NOMO-1 treated with dmso at 0.1 percent for 144 hours (cell line): Measurements from ENCODE around the gene GPATCH2L.

Experiments
- DNase-seq: peaks from one replicate; lab custom pipeline; 2025; ENCODE audit not compliant: unreplicated experiment; lab: John Stamatoyannopoulos, UW

GPATCH2L gene

DNA sequence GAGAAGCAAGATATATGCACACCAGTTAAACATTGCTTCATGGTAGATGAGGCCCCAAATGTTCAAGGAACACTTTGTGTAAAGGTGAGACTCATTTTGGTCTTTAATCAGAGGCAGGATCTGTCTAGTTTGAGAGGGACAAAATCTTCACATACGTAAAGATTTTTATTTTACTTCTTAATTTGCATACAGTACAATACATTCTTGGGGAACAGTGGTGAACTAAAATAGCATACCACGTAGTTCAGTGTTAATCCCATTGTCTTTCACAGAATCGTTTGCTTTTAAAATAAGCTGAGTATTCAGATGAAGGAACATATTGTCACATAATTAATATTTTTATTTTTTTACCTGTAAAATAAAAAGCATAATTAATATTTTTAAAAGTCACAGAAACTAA is 43.3 kb downstream of the GPATCH2L start:
- no peak for DNase-seq

DNA sequence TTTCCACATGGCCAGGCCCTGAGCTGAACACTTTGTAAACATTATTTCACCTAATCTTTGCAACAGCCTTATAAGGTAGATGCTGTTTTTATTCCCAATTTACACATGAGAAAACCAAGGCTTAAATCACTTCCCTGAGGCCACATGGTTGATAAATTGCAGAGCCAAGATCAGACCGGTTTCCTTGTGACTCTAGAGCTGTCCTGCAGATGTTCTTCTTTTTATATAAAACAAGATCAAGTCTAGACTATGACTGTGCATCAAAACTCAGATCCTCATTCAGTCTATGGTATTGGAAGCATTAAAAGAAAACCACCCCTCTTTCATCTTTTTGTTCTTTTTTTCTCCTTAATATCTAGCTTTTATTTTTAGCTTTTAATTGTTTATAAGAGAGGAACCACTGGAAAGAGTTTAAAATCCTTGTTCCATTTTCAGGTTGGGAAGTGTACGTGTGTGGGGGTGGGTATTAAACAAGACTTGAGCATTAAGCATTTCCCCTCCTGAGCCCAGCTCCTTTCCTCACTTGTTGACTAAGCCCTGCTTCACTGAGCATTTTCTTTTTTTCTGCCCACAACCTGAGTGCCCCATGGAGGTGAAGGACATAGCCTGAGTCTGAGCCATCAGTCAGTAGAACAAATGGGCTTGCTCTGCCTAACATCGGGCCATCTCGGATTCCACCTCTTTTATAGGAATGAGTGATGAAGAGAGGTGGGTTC is 45.4 kb downstream of the GPATCH2L start:
- DNase-seq: no peak

DNA sequence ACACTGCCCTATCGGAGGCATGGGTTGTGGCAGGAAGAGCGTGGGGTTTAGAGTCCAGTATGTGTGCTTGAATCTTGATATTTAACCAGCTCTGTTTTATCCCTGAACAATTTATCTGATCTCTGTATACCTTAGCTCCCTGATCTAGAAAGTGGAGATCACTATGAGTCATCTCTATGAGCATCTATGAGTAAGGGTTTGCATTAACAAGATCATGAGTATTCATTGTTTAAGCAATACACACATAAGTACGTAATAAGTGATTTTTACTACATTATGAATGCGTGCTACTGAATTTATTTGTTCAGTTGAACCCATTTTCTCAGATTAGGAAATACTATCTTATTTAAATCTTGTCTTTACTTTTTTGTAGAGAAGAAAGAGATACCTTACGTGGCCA is 49.4 kb downstream of the GPATCH2L start:
- DNase-seq: no peak

DNA sequence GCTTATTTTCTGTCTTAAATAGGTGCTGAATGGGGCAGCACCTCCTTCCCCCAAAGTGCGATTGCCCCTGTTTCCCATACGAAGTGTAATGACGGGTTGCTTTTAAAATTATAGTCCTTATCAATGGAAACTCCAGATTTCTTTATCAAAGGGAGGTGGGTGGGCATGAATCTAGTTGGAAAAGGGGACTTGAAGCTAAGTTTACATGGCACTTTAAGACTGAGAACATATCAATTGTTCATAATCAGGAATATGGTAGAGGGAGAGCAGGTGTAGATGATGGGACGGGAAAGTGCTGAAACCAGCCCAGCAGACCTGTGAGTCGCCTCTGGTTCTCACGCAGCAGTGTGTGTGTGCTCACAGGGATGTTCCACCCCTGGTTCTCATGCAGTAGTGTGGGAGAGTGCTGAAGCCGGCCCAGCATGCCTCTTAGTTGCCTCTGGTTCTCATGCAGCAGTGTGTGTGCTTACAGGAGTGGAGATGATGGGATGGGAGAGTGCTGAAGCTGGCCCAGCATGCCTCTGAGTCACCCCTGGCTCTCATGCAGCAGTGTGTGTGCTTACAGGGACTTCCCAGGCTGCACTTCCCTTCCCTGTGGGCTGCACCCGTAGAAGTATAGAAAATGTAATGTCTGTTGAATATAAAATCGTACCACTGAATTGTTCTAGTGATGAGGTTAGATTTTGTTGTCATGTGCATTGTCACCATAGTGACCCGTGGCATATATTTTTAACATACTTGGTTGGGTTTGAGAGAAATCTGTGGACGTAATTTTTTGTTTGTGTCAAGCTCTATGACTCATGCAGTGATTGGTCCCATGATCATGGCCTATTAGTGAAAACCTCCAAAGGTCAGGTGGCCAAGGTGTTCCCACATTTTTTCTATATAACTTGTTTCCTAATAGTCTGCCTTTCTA is 51.6 kb downstream of the GPATCH2L start:
- DNase-seq: no peak

DNA sequence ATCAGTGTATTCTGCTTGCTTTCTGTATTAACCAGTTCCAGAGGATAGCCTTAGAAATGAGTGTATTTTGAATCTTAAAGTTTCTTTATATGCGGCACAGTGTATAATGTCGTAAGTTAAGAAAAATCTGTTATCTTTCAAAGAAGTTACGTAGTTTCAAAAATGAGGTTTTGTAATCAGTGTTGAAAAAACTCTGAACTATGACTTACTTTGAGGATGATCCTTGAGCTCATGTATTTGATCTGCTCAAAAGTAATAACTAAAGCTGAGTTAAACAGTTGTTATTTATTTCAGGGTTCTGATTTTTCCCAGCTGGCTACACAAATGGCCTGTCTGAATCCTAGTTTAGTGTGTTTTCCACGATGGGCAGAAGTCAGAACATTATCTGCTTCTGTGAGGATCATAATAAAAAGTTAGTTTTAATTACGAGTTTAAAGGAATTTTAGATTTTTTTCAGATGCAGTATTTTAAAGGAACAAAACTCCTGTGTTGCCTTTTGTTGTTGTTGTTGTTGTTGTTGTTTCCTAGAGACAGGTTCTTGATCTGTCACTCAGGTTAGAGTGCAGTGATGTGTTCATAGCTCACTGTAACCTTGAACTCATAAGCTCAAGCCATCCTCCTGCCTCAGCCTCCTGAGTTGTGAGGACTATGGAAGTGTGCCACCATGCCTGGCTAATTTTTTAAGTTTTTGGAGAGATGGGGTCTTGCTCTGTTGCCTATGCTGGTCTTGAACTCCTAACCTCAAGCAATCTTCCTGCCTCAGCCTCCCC is 52.9 kb downstream of the GPATCH2L start:
- DNase-seq: no peak

DNA sequence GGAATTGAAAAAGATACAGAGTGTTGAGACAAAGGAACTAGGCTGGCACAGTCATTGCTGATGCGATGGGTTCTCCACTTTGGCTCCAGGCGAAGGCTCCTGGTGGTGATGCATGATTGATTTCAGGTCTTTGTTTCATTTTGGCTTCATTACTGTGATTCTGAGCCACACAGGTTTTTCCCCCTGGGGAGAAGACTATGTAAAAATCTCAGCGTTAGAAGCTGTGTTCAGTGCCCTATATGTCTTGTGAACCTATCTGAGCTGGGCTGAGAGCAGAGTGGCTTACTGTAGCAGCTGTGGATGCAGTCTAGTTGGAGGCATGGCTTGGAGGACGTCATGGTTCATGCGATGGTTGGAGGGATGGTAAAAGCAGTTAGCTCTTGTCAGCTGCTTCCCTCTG is 54.0 kb downstream of the GPATCH2L start:
- no peak for DNase-seq

DNA sequence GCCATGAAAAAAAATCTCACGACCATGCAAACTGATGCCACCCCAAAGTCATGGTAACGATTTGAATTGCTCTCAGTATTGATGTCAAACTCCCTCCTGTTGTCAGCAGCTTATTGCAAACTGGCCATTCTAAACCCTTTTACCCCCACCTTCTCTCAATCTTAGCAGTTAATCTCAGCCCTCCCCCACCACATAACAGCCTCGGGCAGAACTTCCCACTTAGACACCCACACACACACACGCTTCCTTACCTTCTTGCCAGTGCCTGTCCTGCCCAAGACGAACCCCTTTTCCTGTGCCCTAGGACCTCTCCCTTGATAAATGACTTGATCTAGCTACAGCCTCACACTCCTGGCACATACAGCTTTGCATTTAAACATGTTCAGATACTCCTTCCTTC is 56.6 kb downstream of the GPATCH2L start:
- DNase-seq: no peak

DNA sequence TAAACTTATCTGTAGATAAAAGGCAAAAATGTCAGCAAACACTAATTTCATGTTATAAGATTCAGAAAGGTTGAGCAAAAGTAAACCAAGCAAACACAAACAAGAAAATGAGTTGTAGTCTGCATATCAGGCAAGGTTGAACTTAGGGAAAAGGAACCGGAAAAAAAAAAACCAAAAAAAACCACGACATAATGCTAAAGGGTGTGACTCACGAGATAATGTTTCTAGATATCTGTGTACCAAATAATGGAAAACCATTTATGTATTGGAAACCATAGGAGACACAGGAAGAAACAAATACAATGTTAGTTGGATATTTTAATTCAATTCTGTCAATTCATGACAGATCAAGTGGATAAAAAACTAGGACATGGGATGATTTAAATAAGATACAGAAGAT is 60.5 kb downstream of the GPATCH2L start:
- DNase-seq: no peak

DNA sequence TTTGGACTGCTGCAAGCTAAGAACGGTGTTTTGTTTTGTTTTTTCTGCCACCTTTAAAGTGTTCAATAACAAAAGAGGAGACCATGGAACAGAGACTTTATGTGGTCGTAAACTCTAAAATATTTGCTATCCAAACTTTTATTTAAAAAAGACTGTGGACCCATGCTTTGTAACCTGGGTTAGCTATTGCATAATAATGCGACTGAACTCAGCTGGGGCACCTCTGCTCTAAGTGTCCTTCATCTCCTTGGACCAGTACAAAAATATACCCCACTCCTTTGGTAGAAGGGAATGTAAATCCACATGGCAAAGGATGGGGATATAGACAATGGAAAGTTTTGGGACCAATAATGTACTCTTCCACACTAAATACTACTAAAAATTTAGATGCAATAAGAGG is 65.5 kb downstream of the GPATCH2L start:
- no peak for DNase-seq

DNA sequence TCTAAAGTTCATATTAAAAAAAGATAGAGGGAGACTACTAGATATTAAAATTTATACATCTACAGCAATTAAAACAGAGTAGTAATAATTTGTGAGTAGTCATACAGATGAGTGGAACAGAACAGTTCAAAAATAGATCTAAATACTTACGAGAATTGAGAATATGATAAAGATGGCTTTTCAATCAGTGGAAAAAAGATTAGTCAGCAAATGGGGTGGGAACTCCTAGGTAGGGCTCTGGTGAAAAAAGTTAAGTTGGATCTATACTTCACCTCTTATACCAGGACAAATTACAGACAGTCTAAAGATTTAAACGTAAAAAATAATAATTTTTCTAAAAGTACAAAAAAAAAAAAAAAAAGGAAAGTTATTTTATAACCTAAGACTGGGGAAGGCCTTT is 66.9 kb downstream of the GPATCH2L start:
- DNase-seq: no peak

DNA sequence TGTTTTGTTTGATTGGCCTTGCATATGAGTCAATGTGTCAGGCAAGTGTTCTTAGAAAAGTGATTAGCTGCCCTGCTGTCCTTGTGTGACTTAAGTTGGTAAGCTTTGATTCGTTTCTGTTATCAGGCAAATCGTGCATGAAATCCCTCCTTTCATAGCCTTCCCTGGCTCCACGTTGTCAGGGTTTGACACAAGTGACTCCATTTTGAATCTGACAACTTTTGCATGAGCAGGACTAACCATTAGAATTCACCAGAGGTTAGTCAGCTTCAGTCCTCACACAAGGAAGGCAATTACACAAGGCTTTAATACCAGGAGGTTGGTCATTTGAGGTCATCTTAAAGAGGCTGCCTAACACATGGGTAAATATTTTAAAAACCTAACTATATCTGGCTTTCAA is 68.2 kb downstream of the GPATCH2L start:
- DNase-seq: no peak

DNA sequence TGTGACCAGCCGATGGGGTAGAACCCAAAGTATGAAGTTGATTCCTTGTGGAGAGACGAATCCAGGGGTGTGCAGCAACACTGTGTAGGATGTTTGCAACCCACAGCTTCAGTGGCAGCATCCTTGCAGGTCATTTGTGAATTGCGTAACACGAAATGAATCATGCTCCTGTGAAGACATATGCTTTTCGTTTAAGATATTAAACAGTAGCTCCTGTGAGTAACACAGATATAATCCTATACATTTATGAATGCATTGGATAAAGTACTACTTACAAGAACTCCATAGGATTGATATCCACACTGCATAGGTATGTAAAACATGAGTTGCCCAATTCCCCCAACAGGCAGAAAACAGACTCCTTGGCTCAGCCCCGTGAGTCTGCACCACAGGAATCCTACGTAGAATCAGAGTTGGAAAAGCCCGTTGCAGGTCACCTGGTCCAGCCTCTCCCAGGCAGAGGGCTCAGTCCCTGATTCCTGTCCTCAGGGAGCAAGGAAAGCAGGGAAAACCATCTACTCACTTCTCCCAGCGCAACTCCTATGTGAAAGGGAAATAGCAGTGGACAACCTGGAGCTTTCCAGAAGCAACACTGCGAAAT is 75.8 kb downstream of the GPATCH2L start:
- peak; percentile 30 for DNase-seq

DNA sequence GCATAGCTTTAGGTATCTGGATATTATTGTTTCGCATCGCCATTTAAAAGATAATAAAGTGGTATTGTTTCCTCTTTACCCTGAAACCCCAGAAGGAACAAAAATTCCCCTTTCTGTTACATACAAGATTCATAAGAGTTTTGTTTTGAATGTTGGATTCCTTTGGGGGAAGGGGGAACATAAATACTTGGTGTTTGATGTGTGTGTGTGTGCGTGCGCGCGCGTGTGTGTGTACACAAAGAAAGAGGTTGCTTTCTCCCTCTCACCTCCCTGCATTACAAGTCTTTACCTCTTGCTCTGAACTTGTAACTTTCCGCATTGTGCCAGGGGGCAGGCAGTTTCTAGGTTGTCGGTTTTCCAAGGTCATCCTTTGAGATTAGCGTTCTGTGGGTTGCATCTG is 76.4 kb downstream of the GPATCH2L start:
- DNase-seq: no peak

DNA sequence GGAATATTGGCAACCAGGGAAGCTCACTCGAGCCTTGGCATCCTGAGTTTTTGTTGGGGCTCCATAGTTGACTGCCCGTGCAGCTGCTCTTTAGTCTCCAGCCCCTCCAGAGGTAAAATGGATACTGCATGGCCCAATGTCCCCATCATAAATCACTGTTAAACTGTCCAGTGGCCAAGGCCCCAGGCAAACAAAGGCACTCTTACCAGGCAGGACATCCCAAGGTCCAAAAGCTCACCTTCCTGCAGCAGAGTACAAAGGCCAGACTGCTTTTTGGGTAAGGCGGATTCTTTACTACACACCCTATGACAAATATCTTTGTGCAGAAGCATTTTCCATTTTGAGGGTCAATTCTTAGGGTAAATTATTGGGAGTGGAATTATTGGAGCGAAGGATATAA is 81.1 kb downstream of the GPATCH2L start:
- DNase-seq: no peak

DNA sequence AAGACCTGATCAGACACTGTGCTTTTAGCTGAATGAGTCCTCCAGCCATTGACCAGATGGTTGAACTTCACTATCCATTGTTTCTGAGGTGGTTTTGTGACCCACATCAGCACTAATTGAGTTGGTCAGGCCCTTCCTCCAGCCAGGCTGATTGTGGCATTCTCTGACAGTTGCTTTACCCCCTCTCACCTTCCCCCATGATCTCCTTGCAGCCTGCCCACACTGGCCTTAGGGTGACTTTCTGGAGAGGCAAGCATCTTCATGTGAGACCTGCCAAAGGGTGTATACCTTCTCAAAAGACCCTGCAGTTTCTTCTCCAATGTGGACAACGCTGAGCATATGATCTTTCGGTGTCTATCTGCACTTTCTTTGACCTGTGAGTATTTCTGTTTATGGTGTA is 83.9 kb downstream of the GPATCH2L start:
- DNase-seq: no peak

DNA sequence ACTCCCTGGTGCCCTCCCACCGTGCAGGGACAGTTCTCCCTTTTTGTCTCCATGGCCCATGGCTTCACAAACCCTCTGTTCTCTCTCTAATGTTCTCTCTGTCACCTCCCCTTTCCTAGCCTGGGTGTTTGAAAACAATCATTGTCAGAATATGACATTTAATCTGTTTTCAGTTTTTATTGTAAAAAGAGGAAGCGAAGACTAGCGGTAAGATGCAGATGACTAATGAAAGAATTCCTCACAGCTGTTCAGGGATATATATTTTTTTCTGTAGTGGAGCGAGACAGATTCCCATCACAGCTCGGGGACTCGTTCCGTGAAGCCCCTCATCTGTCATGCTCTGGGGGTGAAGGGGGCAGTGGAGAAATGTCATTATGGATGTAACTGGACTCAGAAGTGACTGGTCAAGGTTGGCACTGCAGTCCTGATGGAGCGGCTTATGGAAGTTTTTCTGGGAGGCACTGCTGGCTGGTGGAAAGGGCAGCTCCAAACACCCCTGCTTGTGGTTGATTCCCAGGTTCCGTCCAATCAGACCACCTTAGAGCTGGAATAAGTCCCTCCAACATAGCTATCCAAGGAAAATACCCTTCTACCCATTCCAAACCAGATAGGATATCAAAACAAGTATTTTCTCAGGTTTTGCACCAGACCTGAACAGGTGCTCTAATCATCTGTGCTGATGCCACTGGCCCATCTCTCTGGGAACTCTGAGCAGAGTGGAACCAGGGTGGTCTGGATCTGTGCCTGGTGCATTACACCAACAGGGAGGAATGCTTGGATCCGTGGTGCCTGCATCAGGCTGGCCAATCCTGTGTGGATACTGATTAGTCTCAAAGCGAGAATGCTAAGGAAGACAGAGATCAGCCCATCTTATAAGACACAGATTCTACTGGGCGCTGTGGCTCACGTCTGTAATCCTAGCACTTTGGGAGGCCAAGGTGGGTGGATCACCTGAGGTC is 84.7 kb downstream of the GPATCH2L start:
- DNase-seq: no peak

DNA sequence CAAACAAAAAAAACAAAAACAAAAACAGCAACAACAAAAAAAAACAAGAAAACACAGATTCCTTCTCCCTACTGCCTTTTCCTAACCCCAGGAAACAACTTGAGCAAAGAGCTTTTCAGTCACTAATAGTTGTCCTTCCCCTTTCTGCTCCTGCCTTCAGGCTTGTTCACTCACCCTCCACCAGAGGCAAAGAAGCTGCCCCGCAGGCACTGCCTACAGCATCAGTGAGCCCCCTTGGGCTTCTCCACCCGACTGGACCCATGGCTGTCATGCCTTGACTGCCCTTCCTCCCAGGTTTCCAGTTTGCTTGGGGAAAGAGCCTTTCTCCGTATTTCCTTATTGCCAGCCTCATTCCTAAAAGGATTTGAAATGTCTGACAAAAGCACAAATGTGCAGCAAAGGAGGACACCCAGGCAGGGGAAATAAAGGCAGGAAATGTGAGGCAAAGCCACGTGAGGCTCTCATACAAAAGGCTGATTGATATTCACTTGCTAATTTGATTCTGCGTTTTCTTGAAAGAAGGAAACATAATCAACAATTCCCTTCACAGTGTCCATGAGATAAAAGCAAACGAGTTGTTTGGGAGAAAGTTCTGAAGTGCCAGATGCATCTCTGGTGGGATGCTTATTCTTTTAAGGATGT is 85.7 kb downstream of the GPATCH2L start:
- no peak for DNase-seq

DNA sequence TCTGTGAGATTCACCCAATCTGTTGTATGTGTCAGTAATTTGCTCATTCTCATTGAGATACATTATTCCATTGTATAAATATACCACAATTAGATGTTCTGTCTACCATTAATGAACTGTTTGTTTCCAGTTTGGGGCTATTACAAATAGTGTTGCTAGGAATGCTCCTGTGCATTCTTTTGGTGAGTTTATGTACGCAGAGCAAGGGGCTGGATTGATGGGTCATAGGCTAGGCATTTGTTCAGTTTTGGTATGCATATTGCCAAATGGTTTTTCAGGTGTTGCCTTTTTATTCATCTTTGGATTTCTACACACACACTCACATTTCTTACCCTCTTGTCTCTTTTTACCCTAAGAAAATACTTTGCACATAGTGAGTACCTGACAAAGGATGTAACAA is 93.4 kb downstream of the GPATCH2L start:
- no peak for DNase-seq

DNA sequence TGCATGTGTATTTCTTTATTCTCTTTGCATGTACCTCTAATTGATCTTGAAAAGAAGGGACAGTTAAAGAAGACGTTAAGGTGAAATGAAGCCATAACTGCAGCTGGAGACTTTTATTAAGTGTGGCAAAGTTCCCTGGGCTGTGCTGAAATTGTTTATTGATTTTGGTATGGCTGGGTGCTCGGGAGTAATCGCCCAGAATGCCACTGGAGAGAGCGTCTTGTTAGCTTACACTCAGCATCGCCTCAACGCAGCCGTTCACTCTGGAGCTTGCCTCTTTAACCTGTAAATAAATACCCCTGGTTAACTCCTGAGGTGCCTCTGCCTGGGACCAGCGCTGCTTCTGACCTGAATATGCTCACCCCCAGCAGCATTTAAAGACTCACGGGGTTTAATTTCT is 98.6 kb downstream of the GPATCH2L start:
- DNase-seq: no peak

DNA sequence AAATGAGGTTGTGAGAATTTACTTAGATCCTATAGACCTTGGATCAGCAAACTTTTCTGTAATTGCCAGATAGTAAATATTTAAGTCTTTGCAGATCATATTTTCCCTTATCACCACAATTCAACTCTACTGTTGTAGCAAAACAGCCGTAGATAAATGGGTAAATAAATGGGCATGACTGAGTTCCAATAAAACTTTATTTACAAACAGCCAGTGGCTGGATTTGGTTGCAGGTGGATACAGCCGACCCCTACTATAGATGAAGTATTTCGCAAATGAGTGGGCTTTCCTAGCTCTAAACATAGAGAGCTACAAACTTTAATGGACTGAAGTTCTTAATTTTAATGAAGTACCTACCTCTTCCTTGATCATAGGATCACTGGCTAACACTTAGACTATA is 100.7 kb downstream of the GPATCH2L start:
- no peak for DNase-seq
